Pancreas (tissue), 10 donors: ENCODE measurements around the gene PSD4. TPM values are rescaled to one million over a fixed set of nuclear protein-coding genes. Genes with fewer than 3 reads are reported as not detected.

ENCODE experiments used
- ATAC-seq, 4 donors: fragments of 200-7000 bp; cut with Tn5 transposase; one replicate each; pipeline versions ENCODE4 v1.8.0 to v1.9.1; 2020; ENCODE audit warnings: mild to moderate bottlenecking in 4 of 4, moderate library complexity in 4 of 4
- DNase-seq, 6 donors: peaks; one replicate each; pipeline ENCODE4 v3.0.0-alpha.2; 2020
- FAIRE-seq: peaks from 2 replicates; lab custom pipeline; 2012; peaks lifted over from hg19 to GRCh38; lab: Jason Lieb, UNC
- H3K27ac ChIP-seq, 4 donors: fragments of 200-600 bp; sonication (generic); 1 replicate in 3 of 4; 2 replicates in 1 of 4; pipeline versions ENCODE4 v1.5.0 to v1.8.0; 2020
- H3K27me3 ChIP-seq, 4 donors: fragments of 200-600 bp; one replicate each; pipeline ENCODE4 v1.8.0; 2021
- H3K36me3 ChIP-seq, 3 donors: fragments of 200-600 bp; sonication (generic) in 1 of 3; one replicate each; pipeline versions ENCODE4 v1.5.0 to v1.8.0; 2020 to 2021
- H3K4me1 ChIP-seq, 3 donors: fragments of 200-600 bp; one replicate each; pipeline ENCODE4 v1.8.0; 2021
- H3K4me3 ChIP-seq, 4 donors: fragments of 200-600 bp; sonication (generic) in 2 of 4; one replicate each; pipeline versions ENCODE4 v1.5.0 to v1.8.0; 2020 to 2021
- H3K9me3 ChIP-seq, 4 donors: fragments of 200-600 bp; one replicate each; pipeline ENCODE4 v1.8.0; 2021
- CTCF ChIP-seq, 4 donors: fragments of 200-600 bp; sonication (generic) in 3 of 4; IDR thresholded peaks; one replicate each; pipeline versions ENCODE4 v1.5.0 to v1.8.0; 2021; ENCODE audit warnings: antibody characterized with exemption in 4 of 4
- WGBS, 2 donors: extraction: QIAGEN DNeasy Blood & Tissue Kit; methylation state at CpG; one replicate each; pipeline ENCODE4 v1.1.7; 2013; 5-methylcytosine and 5-hydroxymethylcytosine counted together
- intact Hi-C, 3 donors: fragments of 100-400 bp; cut with DNase I; formaldehyde crosslinking; loops; one replicate each; pipeline versions ENCODE4 v1.11.1 to v1.14.2; 2022
- polyA plus RNA-seq, 2 donors: library from polyadenylated mRNA; stranded (reverse); fragments of 200-250 nt; gene quantifications; one replicate each; pipeline ENCODE4 v1.2.3, GENCODE V29; 2013
- total RNA-seq, 6 donors: library from RNA; stranded (reverse); fragmentation: NEBNext Ultra II Directional in 4 of 6; extraction: Animal tissue kit (Norgen Biotek cat#: 25700) in 4 of 6; gene quantifications; one replicate each; pipeline versions ENCODE4 v1.2.1 to v1.2.4, GENCODE V29; 2021 to 2023
- donor health status: healthy with polysubstance abuse.
- donor health status: DM: no; HTN: no; CAD: no; lungs with moderate emphysema.
- donor health status: DM: no; HTN: no; CAD: no.
- donor health status: control.
- donor health status: control.
- donor health status: Bipolar disorder and iron deficiency.
- donor health status: DM: yes; HTN: yes; CAD: no.
- donor health status: DM: no; HTN: no; CAD: no.
- donor health status: DM: no; HTN: no; CAD: no.
- donor health status: DM: yes; HTN: yes; CAD: no.

The PSD4 gene
- total and polyA plus RNA-seq, 8 donors = 15.9 to 37.6 (median 26.0) TPM

- Histone ChIP-seq H3K27ac (peak overlapping the region; percentile 76 to 93 (median 84)), H3K27me3 (no peaks in the 10 kb centered on the region), H3K9me3 (no peaks in the 10 kb centered on the region), H3K4me3 (no peak overlapping the region), H3K4me1 (peaks cover 20 to 26% (median 20%) of the 10 kb centered on the region in 3 donors), H3K36me3 (no peaks in the 10 kb centered on the region)
- no peak for TF ChIP-seq CTCF (IDR thresholded peaks at IDR 0.05)
- intact Hi-C loops = no loop called here
- ATAC-seq (peak in 1 of 4 donors; percentile 2), FAIRE-seq (no peak), DNase-seq (no peak)
- 64 to 69% methylated on average over 6 of the region's 6 CpGs for WGBS, 2 donors
Measured at GRCh38 chr2:113167962-113168340, 5.8 kb upstream of the PSD4 start.

GRCh38 chr2:113169002-113169530 lies 4.7 kb upstream of the PSD4 start:
- Histone ChIP-seq H3K4me1 (peaks cover 20 to 26% (median 20%) of the 10 kb centered on the region in 3 donors), H3K9me3 (no peaks in the 10 kb centered on the region), H3K4me3 (no peak overlapping the region), H3K27ac (peak overlapping the region in 1 of 4 donors; percentile 76), H3K36me3 (no peaks in the 10 kb centered on the region), H3K27me3 (no peaks in the 10 kb centered on the region)
- WGBS, 2 donors = 91 to 92% methylated on average over 8 of the region's 8 CpGs
- intact Hi-C loops = no loop called here
- ATAC-seq (no peak), FAIRE-seq (no peak), DNase-seq (peak in 1 of 6 donors; percentile 8)
- no peak for TF ChIP-seq CTCF (IDR thresholded peaks at IDR 0.05)

GRCh38 chr2:113169586-113169985 lies 4.2 kb upstream of the PSD4 start:
- FAIRE-seq (no peak), ATAC-seq (no peak), DNase-seq (peak in 1 of 6 donors; percentile 2)
- no peak for TF ChIP-seq CTCF (IDR thresholded peaks at IDR 0.05)
- Histone ChIP-seq H3K9me3 (no peaks in the 10 kb centered on the region), H3K4me1 (peaks cover 20 to 26% (median 20%) of the 10 kb centered on the region in 3 donors), H3K27me3 (no peaks in the 10 kb centered on the region), H3K27ac (no peak overlapping the region), H3K36me3 (no peaks in the 10 kb centered on the region), H3K4me3 (no peak overlapping the region)
- 96 to 97% methylated on average over 3 of the region's 3 CpGs for whole genome bisulfite sequencing, 2 donors
- intact Hi-C loops = no loop called here

GRCh38 chr2:113171334-113172075 lies 2.3 kb upstream of the PSD4 start:
- H3K27ac ChIP-seq = no peak overlapping the region
- ATAC-seq (no peak), DNase-seq (no peak), FAIRE-seq (no peak)
- intact Hi-C loops = no loop called here
- no peak overlapping the region for H3K4me3 ChIP-seq
- peaks cover 8 to 17% (median 14%) of the 10 kb centered on the region in 3 donors for H3K4me1 ChIP-seq
- WGBS, 2 donors = 95 to 96% methylated on average over 8 of the region's 8 CpGs
- no peaks in the 10 kb centered on the region for H3K36me3 ChIP-seq
- no peaks in the 10 kb centered on the region for H3K27me3 ChIP-seq
- no peaks in the 10 kb centered on the region for H3K9me3 ChIP-seq
- no peak for TF ChIP-seq CTCF (IDR thresholded peaks at IDR 0.05)
